A549 (cell line): ENCODE results near the gene ZNF57.

Experiments
- CBX2 ChIP-seq: fragments of 200-600 bp; sonication (generic); IDR thresholded peaks from 2 replicates; pipeline ENCODE4 v1.6.1; 2016; ENCODE audit warnings: low read depth, mild to moderate bottlenecking, borderline replicate concordance
- CHD2 ChIP-seq: fragments of 150-350 bp; IDR thresholded peaks from 2 replicates; pipeline ENCODE4 v1.6.1; 2014; ENCODE audit warnings: low read length; ENCODE audit not compliant: partially characterized antibody
- MYC ChIP-seq: IDR thresholded peaks from 2 replicates; pipeline ENCODE4 v1.6.1; 2012; ENCODE audit warnings: mild to moderate bottlenecking, inconsistent platforms, low read length, improper control_type of control experiment, borderline replicate concordance
- POLR2A ChIP-seq: IDR thresholded peaks from 2 replicates; pipeline ENCODE4 v1.6.1; 2012; ENCODE audit warnings: mild to moderate bottlenecking, low read length
- RAD21 ChIP-seq, 2 experiments: fragments of >200 bp in 1 of 2; sonication (Bioruptor Twin) in 1 of 2; formaldehyde crosslinking in 1 of 2; IDR thresholded peaks in 1 of 2; conservative IDR thresholded peaks in 1 of 2; 2 replicates in 1 of 2; 3 replicates in 1 of 2; pipeline ENCODE4 v1.6.1; 2012 to 2018; ENCODE audit warnings: inconsistent platforms in 1 of 2
- TF ChIP-seq, protein P1 (sequence below): fragments of >200 bp; sonication (Bioruptor Twin); formaldehyde crosslinking; IDR thresholded peaks from 3 replicates; pipeline ENCODE4 v1.5.1; 2016
- TF ChIP-seq, protein P2 (sequence below): fragments of 450-650 bp; IDR thresholded peaks from 2 replicates; pipeline ENCODE4 v1.6.1; 2014; ENCODE audit warnings: antibody characterized with exemption

DNA sequence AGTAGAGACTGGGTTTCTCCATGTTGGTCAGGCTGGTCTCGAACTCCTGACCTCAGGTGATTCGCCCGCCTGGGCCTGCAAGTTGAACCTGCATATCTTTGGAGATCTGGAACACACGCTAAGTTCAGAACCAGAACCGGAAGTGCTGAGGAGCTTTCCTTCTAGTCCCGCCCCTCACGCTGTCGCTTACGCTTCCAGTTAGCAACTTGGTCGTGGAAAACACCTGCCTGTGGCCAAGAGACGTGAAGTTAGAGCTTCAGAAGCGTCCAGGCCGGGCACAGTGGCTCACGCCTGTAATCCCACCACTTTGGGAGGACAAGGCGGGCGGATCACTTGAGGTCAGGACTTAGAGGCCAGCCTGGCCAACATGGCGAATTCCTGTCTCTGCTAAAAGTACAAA lies 15.0 kb upstream of the ZNF57 start:
- TF ChIP-seq, protein P1, sequence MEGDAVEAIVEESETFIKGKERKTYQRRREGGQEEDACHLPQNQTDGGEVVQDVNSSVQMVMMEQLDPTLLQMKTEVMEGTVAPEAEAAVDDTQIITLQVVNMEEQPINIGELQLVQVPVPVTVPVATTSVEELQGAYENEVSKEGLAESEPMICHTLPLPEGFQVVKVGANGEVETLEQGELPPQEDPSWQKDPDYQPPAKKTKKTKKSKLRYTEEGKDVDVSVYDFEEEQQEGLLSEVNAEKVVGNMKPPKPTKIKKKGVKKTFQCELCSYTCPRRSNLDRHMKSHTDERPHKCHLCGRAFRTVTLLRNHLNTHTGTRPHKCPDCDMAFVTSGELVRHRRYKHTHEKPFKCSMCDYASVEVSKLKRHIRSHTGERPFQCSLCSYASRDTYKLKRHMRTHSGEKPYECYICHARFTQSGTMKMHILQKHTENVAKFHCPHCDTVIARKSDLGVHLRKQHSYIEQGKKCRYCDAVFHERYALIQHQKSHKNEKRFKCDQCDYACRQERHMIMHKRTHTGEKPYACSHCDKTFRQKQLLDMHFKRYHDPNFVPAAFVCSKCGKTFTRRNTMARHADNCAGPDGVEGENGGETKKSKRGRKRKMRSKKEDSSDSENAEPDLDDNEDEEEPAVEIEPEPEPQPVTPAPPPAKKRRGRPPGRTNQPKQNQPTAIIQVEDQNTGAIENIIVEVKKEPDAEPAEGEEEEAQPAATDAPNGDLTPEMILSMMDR = no peak
- TF ChIP-seq RAD21 (conservative IDR thresholded peaks at IDR 0.05 in 1 of 2, IDR thresholded peaks at IDR 0.05 in 1 of 2) (no peak), CBX2 (no peak), MYC (no peak), POLR2A (no peak), CHD2 (no peak)
- TF ChIP-seq, protein P2, sequence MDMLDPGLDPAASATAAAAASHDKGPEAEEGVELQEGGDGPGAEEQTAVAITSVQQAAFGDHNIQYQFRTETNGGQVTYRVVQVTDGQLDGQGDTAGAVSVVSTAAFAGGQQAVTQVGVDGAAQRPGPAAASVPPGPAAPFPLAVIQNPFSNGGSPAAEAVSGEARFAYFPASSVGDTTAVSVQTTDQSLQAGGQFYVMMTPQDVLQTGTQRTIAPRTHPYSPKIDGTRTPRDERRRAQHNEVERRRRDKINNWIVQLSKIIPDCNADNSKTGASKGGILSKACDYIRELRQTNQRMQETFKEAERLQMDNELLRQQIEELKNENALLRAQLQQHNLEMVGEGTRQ = no peak
